HEK293 (cell line): ENCODE results near the gene KRT7.

Experiments
- CTCF ChIP-seq: fragments of 450-650 bp; formaldehyde crosslinking; IDR thresholded peaks from 2 replicates; pipeline ENCODE4 v1.5.1; 2016; ENCODE audit warnings: missing biosample characterization, missing genetic modification characterization
- KLF9 ChIP-seq: fragments of 450-650 bp; formaldehyde crosslinking; IDR thresholded peaks from 2 replicates; pipeline ENCODE4 v1.5.1; 2016; ENCODE audit warnings: missing biosample characterization, missing genetic modification characterization, low read depth
- REST ChIP-seq: fragments of 450-650 bp; formaldehyde crosslinking; IDR thresholded peaks from 2 replicates; pipeline ENCODE4 v1.5.1; 2016; ENCODE audit warnings: missing biosample characterization, missing genetic modification characterization
- YY1 ChIP-seq: fragments of 450-650 bp; formaldehyde crosslinking; IDR thresholded peaks from 2 replicates; pipeline ENCODE4 v1.5.1; 2018; ENCODE audit warnings: missing biosample characterization, missing genetic modification characterization
- ZBTB11 ChIP-seq: fragments of 450-650 bp; formaldehyde crosslinking; conservative IDR thresholded peaks from 2 replicates; pipeline ENCODE4 v1.5.1; 2016; ENCODE audit warnings: low read depth, missing biosample characterization, missing genetic modification characterization
- ZBTB7A ChIP-seq: fragments of 450-650 bp; formaldehyde crosslinking; IDR thresholded peaks from 2 replicates; pipeline ENCODE4 v1.5.1; 2016; ENCODE audit warnings: low read depth, missing biosample characterization, missing genetic modification characterization
- ZFP69B ChIP-seq: fragments of 450-650 bp; formaldehyde crosslinking; IDR thresholded peaks from 2 replicates; pipeline ENCODE4 v1.5.1; 2016; ENCODE audit warnings: missing biosample characterization, missing genetic modification characterization
- ZNF48 ChIP-seq: fragments of 450-650 bp; formaldehyde crosslinking; IDR thresholded peaks from 2 replicates; pipeline ENCODE4 v1.5.1; 2016; ENCODE audit warnings: missing biosample characterization, missing genetic modification characterization
- ZNF501 ChIP-seq: fragments of 450-650 bp; formaldehyde crosslinking; IDR thresholded peaks from 2 replicates; pipeline ENCODE4 v1.5.1; 2016; ENCODE audit warnings: missing biosample characterization, missing genetic modification characterization
- ZNF549 ChIP-seq: fragments of 450-650 bp; IDR thresholded peaks from 2 replicates; pipeline ENCODE4 v1.5.1; 2018; ENCODE audit warnings: missing biosample characterization, missing genetic modification characterization, mild to moderate bottlenecking, inconsistent platforms, moderate library complexity
- ZNF670 ChIP-seq: fragments of 450-650 bp; formaldehyde crosslinking; IDR thresholded peaks from 2 replicates; pipeline ENCODE4 v1.5.1; 2016; ENCODE audit warnings: missing biosample characterization, missing genetic modification characterization, low read depth

- no peak for TF ChIP-seq ZFP69B (tag by site-specific recombination)
- no peak for TF ChIP-seq ZNF670
- no peak for TF ChIP-seq YY1 (tag by site-specific recombination)
- no peak for TF ChIP-seq ZBTB7A (tag by site-specific recombination)
- TF ChIP-seq CTCF: no peak
- no peak for TF ChIP-seq ZNF549 (tag by site-specific recombination)
- TF ChIP-seq ZBTB11: no peak
- no peak for TF ChIP-seq ZNF48
- no peak for TF ChIP-seq KLF9 (tag by site-specific recombination)
- no peak for TF ChIP-seq ZNF501
- TF ChIP-seq REST (tag by site-specific recombination): no peak
Measured at GRCh38 chr12:52188658-52189057, 44.4 kb upstream of the KRT7 start.
